ENCODE measurements around the gene CWF19L2. TPM values are rescaled to one million over a fixed set of nuclear protein-coding genes. Genes with fewer than 3 reads are reported as not detected.

The CWF19L2 gene
- total and polyA plus RNA-seq, 7 donors: 3.0 to 10.3 (median 8.1) TPM

DNA sequence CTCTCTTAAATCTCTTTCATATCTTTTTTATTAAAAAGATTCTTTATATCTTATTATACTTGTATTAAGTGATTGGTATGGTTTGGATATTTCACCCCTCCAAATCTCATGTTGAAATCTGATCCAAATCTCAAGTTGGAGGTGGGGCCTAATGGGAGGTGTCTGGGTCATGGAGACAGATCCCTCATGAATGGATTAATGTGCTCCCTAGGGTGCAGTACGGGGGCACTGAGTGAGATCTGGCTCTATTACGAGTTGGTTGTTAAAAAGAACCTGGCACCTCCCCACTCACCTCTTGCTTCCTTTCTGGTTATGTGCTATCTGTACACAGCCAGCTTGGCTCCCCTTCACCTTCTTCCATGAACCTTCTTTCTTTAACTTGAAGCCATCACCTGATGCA lies 149.6 kb downstream of the CWF19L2 start:
- ATAC-seq: no peak
- TF ChIP-seq, protein P1, sequence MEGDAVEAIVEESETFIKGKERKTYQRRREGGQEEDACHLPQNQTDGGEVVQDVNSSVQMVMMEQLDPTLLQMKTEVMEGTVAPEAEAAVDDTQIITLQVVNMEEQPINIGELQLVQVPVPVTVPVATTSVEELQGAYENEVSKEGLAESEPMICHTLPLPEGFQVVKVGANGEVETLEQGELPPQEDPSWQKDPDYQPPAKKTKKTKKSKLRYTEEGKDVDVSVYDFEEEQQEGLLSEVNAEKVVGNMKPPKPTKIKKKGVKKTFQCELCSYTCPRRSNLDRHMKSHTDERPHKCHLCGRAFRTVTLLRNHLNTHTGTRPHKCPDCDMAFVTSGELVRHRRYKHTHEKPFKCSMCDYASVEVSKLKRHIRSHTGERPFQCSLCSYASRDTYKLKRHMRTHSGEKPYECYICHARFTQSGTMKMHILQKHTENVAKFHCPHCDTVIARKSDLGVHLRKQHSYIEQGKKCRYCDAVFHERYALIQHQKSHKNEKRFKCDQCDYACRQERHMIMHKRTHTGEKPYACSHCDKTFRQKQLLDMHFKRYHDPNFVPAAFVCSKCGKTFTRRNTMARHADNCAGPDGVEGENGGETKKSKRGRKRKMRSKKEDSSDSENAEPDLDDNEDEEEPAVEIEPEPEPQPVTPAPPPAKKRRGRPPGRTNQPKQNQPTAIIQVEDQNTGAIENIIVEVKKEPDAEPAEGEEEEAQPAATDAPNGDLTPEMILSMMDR (IDR thresholded peaks at IDR 0.05): no peak
- WGBS, 3 donors: 47 to 53% (median 49%) methylated on average over 2 of the region's 2 CpGs
- H3K9me3 ChIP-seq: no peaks in the 10 kb centered on the region
- H3K4me1 ChIP-seq: no peaks in the 10 kb centered on the region
- H3K36me3 ChIP-seq (ENCODE audit: insufficient read depth in 1 of 2, low read depth in 1 of 2): peaks cover 0 to 69% of the 10 kb centered on the region in 2 donors
- no peak overlapping the region for H3K4me3 ChIP-seq
- no peaks in the 10 kb centered on the region for H3K27me3 ChIP-seq (ENCODE audit: insufficient read depth in 3 of 3, low read length in 2 of 3)
- no peak for DNase-seq
- no peak overlapping the region for H3K27ac ChIP-seq
- intact Hi-C loops (cut with DNase I): no loop called here

DNA sequence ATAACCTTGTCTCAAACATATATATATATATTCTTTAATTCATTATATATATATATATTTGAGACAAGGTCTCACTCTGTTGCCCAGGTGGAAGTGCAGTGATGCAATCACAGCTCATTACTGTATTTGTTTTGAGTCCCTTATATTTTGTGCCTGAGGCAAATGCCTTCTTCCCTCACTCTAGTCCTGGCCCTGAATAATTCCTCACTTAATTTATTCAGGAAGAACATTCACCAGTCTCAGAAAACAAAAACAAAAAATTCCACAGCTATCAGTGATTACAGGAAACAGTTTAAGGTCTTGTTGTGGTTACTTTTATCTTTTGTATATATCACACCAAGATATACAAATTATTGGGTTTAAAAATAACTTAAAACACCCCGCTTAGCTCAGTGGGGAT lies 155.7 kb downstream of the CWF19L2 start:
- WGBS, 3 donors: 86 to 94% (median 94%) methylated on average over 1 of the region's 1 CpG

DNA sequence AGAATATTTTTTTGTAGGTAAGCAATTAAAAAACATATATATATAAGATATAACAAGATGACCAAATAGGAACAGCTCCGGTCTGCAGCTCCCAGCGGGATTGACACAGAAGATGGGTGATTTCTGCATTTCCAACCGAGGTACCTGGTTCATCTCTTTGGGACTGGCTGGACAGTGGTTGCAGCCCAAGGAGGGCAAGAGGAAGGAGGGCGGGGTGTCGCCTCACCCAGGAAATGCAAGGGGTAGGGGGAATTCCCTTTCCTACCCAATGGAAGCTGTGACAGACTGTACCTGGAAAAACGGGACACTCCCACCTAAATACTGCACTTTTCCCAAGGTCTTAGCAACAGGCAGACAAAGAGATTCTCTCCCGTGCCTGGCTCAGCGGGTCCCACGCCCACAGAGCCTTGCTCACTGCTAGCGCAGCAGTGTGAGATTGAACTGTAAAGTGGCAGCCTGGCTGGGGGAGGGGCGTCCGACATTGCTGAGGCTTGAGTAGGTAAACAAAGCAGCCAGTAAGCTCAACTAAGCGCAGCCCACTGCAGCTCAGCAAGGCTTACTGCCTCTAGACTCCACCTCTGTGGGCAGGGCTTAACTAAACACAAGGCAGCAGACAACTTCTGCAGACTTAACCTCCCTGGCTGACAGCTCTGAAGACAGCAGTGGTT lies 163.8 kb downstream of the CWF19L2 start:
- H3K27me3 ChIP-seq (ENCODE audit: insufficient read depth in 3 of 3, low read length in 2 of 3): no peaks in the 10 kb centered on the region
- H3K27ac ChIP-seq: no peak overlapping the region
- intact Hi-C loops (cut with DNase I): no loop called here
- 88 to 97% (median 89%) methylated on average over 13 of the region's 13 CpGs for WGBS, 3 donors
- H3K4me3 ChIP-seq: no peak overlapping the region
- H3K4me1 ChIP-seq: no peaks in the 10 kb centered on the region
- H3K36me3 ChIP-seq (ENCODE audit: insufficient read depth in 1 of 2, low read depth in 1 of 2): peaks cover 0 to 18% of the 10 kb centered on the region in 2 donors
- TF ChIP-seq, protein P1 (IDR thresholded peaks at IDR 0.05): no peak
- DNase-seq (no peak), ATAC-seq (no peak)
- peaks cover 6% of the 10 kb centered on the region for H3K9me3 ChIP-seq

More for the DNA sequence above, 155.7 kb downstream of the CWF19L2 start:
- intact Hi-C loops (cut with DNase I): no loop called here
- TF ChIP-seq, protein P1 (IDR thresholded peaks at IDR 0.05): no peak
- no peak overlapping the region for H3K4me3 ChIP-seq
- H3K9me3 ChIP-seq: peaks cover 6% of the 10 kb centered on the region
- H3K36me3 ChIP-seq (ENCODE audit: insufficient read depth in 1 of 2, low read depth in 1 of 2): peaks cover 0 to 31% of the 10 kb centered on the region in 2 donors
- DNase-seq (no peak), ATAC-seq (no peak)
- no peak overlapping the region for H3K27ac ChIP-seq
- H3K27me3 ChIP-seq (ENCODE audit: insufficient read depth in 3 of 3, low read length in 2 of 3): no peaks in the 10 kb centered on the region
- H3K4me1 ChIP-seq: no peaks in the 10 kb centered on the region

DNA sequence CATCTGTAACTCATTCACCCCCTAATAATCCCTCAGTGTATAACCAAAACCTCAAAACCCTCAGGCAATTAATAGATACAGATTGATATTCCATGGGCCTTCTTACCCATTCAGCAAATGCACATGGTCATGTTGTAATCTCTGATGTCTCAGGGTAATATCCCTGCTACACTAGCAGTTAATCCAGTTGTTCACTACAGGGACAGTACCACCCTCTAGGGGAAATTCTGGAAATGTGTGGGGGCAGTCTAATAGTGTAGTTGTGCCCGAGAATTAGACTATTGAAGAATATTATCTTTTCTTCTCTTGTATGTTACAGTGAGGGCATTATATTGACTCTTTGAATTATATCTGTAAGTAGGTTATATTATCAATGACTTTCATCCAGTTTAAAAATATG lies 175.4 kb downstream of the CWF19L2 start:
- no peak for ATAC-seq
- 89 to 94% (median 92%) methylated on average over 1 of the region's 1 CpG for WGBS, 3 donors
- intact Hi-C loops (cut with DNase I): no loop called here

More for the DNA sequence above, 175.4 kb downstream of the CWF19L2 start:
- H3K27me3 ChIP-seq (ENCODE audit: insufficient read depth in 3 of 3, low read length in 2 of 3): no peaks in the 10 kb centered on the region
- no peak for DNase-seq
- H3K36me3 ChIP-seq (ENCODE audit: insufficient read depth in 1 of 2, low read depth in 1 of 2): no peaks in the 10 kb centered on the region
- no peak overlapping the region for H3K4me3 ChIP-seq
- no peaks in the 10 kb centered on the region for H3K4me1 ChIP-seq
- TF ChIP-seq, protein P1 (IDR thresholded peaks at IDR 0.05): no peak
- no peaks in the 10 kb centered on the region for H3K9me3 ChIP-seq
- no peak overlapping the region for H3K27ac ChIP-seq

Other genes with a start within 250 kb of the CWF19L2 start
- gene ALKBH8, start 107.9 kb upstream of the CWF19L2 start, total RNA-seq: 10 to 100 TPM in 1 of 4 donors, 1 to 10 TPM in 3; 6.8 to 11.6 (median 8.1) TPM
- 10 to 100 TPM in 1 of 3 donors, 1 to 10 TPM in 2; 4.2 to 23.8 (median 4.7) TPM for gene ALKBH8, start 107.9 kb upstream of the CWF19L2 start, polyA plus RNA-seq
- 1 to 10 TPM in 3 of 4 donors, under 1 TPM in 1; 0.90 to 4.7 (median 2.0) TPM for gene ELMOD1, start 133.3 kb upstream of the CWF19L2 start, total RNA-seq
- 1 to 10 TPM in 2 of 3 donors, under 1 TPM in 1; 0.17 to 2.4 (median 1.4) TPM for gene ELMOD1, start 133.3 kb upstream of the CWF19L2 start, polyA plus RNA-seq

Data from psoas muscle (tissue), 8 donors.